K562 (cell line): ENCODE measurements around the gene KCNMB1. TPM values are rescaled to one million over a fixed set of nuclear protein-coding genes. Genes with fewer than 3 reads are reported as not detected.

Experiments used
- CREB3L1 ChIP-seq: fragments of 450-650 bp; IDR thresholded peaks from 2 replicates; pipeline ENCODE4 v1.6.1; 2014; ENCODE audit warnings: low read depth, mild to moderate bottlenecking, moderate library complexity, borderline replicate concordance
- CTCF ChIP-seq, 3 experiments: IDR thresholded peaks in 2 of 3; conservative IDR thresholded peaks in 1 of 3; 2 replicates each; pipeline ENCODE4 v1.5.1; 2011 to 2012; ENCODE audit warnings: low read length in 3 of 3, mild to moderate bottlenecking in 3 of 3, control low read depth in 2 of 3, improper control_type of control experiment in 1 of 3, inconsistent platforms in 1 of 3, low read depth in 1 of 3, mixed read lengths in 1 of 3, moderate library complexity in 1 of 3; ENCODE audit not compliant: insufficient read depth in 2 of 3
- DEAF1 ChIP-seq: fragments of 450-650 bp; formaldehyde crosslinking; IDR thresholded peaks from 2 replicates; pipeline ENCODE4 v1.4.0; 2020; ENCODE audit warnings: mild to moderate bottlenecking, moderate library complexity
- ELK3 ChIP-seq: fragments of 450-650 bp; formaldehyde crosslinking; IDR thresholded peaks from 2 replicates; pipeline ENCODE4 v1.4.0; 2020; ENCODE audit warnings: mild to moderate bottlenecking
- KDM5B ChIP-seq: fragments of 200-600 bp; sonication (generic); IDR thresholded peaks from 2 replicates; pipeline ENCODE4 v1.6.1; 2012; ENCODE audit warnings: low read depth, mild to moderate bottlenecking, moderate library complexity, low read length, control low read depth, inconsistent platforms; ENCODE audit not compliant: insufficient replicate concordance
- KLF16 ChIP-seq: IDR thresholded peaks from 2 replicates; pipeline ENCODE4 v1.6.1; 2016; ENCODE audit warnings: antibody characterized with exemption
- polyA plus RNA-seq, 8 experiments: library from polyadenylated mRNA; depleted of rRNA in 4 of 8; stranded (reverse) in 5 of 8; unstranded in 3 of 8; fragments of >200 nt; fragmentation: Nextera tagmentation in 2 of 8; fragmentation: Illumina TruSeq in 1 of 8; extraction: Ambion mirVana in 2 of 8; extraction: Trizol in 1 of 8; gene quantifications; 2 replicates each; pipeline versions ENCODE4 v1.2.1 to v1.2.3, GENCODE V29; 2011 to 2014; ENCODE audit warnings: inconsistent platforms in 1 of 8, missing spikeins in 1 of 8
- total RNA-seq, 7 experiments: library from RNA; depleted of rRNA in 6 of 7; stranded (reverse); fragments of >200 nt in 6 of 7; fragmentation: Illumina TruSeq in 2 of 7; extraction: Trizol in 2 of 7; gene quantifications; 2 replicates each; pipeline versions ENCODE4 v1.2.1 to v1.2.3, GENCODE V29; 2011 to 2021; ENCODE audit warnings: low replicate concordance in 1 of 7

The KCNMB1 gene
- total and polyA plus RNA-seq, 9 of the 15 experiments (the other 6 are each of a cell fraction or from before 2014, with no cell fraction given): not detected

GRCh38 chr5:170434966-170435605 lies 45.9 kb upstream of the KCNMB1 start (continued):
- TF ChIP-seq ELK3 (CRISPR knock-in tag) (no peak), KLF16 (peak; percentile 45; the same call in 1 of the 2 replicates), KDM5B (no peak), DEAF1 (CRISPR knock-in tag) (peak; percentile 72), CTCF (IDR thresholded peaks at IDR 0.05 in 2 of 3, conservative IDR thresholded peaks at IDR 0.05 in 1 of 3; ENCODE audit: insufficient read depth in 2 of 3, low read depth in 1 of 3, low read length in 3 of 3) (peak; percentile 89 to 92 (median 90)), CREB3L1 (no peak)
- TF ChIP-seq, all 486 proteins: peak for 10
